Type B pancreatic cell (in vitro differentiated cells): ENCODE measurements around the gene PEAK1. TPM values are rescaled to one million over a fixed set of nuclear protein-coding genes. Genes with fewer than 3 reads are reported as not detected.

Source experiments
- DNase-seq: peaks from one replicate; pipeline ENCODE4 v3.0.0; 2021; ENCODE audit warnings: mixed read lengths; ENCODE audit not compliant: unreplicated experiment; ENCODE audit errors: extremely low spot score
- H3K27ac Mint-ChIP-seq: 2 replicates; pipeline ENCODE4 v1.8.0; 2021; ENCODE audit warnings: mild to moderate bottlenecking, mixed read lengths
- H3K27me3 Mint-ChIP-seq: 2 replicates; pipeline ENCODE4 v1.8.0; 2021; ENCODE audit warnings: mixed read lengths
- H3K36me3 Mint-ChIP-seq: 2 replicates; pipeline ENCODE4 v1.8.0; 2021; ENCODE audit warnings: mixed read lengths
- H3K4me1 Mint-ChIP-seq: one replicate; pipeline ENCODE4 v1.8.0; 2021; ENCODE audit warnings: mixed read lengths; ENCODE audit not compliant: unreplicated experiment
- H3K4me3 Mint-ChIP-seq: 2 replicates; pipeline ENCODE4 v1.8.0; 2021; ENCODE audit warnings: mild to moderate bottlenecking, mixed read lengths
- H3K9me3 Mint-ChIP-seq: 2 replicates; pipeline ENCODE4 v1.8.0; 2021; ENCODE audit warnings: mixed read lengths
- CTCF ChIP-seq: fragments of 200-600 bp; sonication (generic); conservative IDR thresholded peaks from 2 replicates; pipeline ENCODE4 v1.5.0; 2021; ENCODE audit warnings: antibody characterized with exemption, mild to moderate bottlenecking
- total RNA-seq: library from RNA; stranded (reverse); gene quantifications from 2 replicates; pipeline ENCODE4 v1.2.1, GENCODE V29; 2021; ENCODE audit warnings: low replicate concordance

Gene PEAK1
- total RNA-seq, 1 donor from 2014 or later = 35.0 TPM

- no peak for DNase-seq
- no peaks in the 10 kb centered on the region for H3K4me1 Mint-ChIP-seq
- no peaks in the 10 kb centered on the region for H3K27me3 Mint-ChIP-seq
- TF ChIP-seq CTCF = no peak
- no peak overlapping the region for H3K27ac Mint-ChIP-seq
- H3K4me3 Mint-ChIP-seq = no peak overlapping the region
- H3K36me3 Mint-ChIP-seq = peaks cover 2% of the 10 kb centered on the region
- peaks cover 4% of the 10 kb centered on the region for H3K9me3 Mint-ChIP-seq
Measured at GRCh38 chr15:77346245-77347036, 73.5 kb downstream of the PEAK1 start.

- peaks cover 4% of the 10 kb centered on the region for H3K9me3 Mint-ChIP-seq
- H3K27ac Mint-ChIP-seq = no peak overlapping the region
- TF ChIP-seq CTCF = no peak
- H3K4me1 Mint-ChIP-seq = no peaks in the 10 kb centered on the region
- H3K27me3 Mint-ChIP-seq = no peaks in the 10 kb centered on the region
- H3K36me3 Mint-ChIP-seq = peaks cover 6% of the 10 kb centered on the region
- H3K4me3 Mint-ChIP-seq = no peak overlapping the region
- no peak for DNase-seq
Measured at GRCh38 chr15:77342807-77343206, 77.1 kb downstream of the PEAK1 start.

GRCh38 chr15:77340245-77340644 lies 79.7 kb downstream of the PEAK1 start:
- no peaks in the 10 kb centered on the region for H3K4me1 Mint-ChIP-seq
- no peak overlapping the region for H3K4me3 Mint-ChIP-seq
- DNase-seq = no peak
- H3K27ac Mint-ChIP-seq = no peak overlapping the region
- peaks cover 4% of the 10 kb centered on the region for H3K9me3 Mint-ChIP-seq
- no peaks in the 10 kb centered on the region for H3K27me3 Mint-ChIP-seq
- no peak for TF ChIP-seq CTCF
- peaks cover 6% of the 10 kb centered on the region for H3K36me3 Mint-ChIP-seq

- Mint-ChIP-seq H3K27ac (no peak overlapping the region), H3K4me1 (no peaks in the 10 kb centered on the region), H3K4me3 (no peak overlapping the region), H3K9me3 (no peaks in the 10 kb centered on the region), H3K36me3 (peaks cover 4% of the 10 kb centered on the region), H3K27me3 (no peaks in the 10 kb centered on the region)
- no peak for DNase-seq
- TF ChIP-seq CTCF = no peak
Measured at GRCh38 chr15:77336006-77336405, 83.9 kb downstream of the PEAK1 start.

- Mint-ChIP-seq H3K27ac (no peak overlapping the region), H3K27me3 (no peaks in the 10 kb centered on the region), H3K4me1 (no peaks in the 10 kb centered on the region), H3K36me3 (peaks cover 3% of the 10 kb centered on the region), H3K9me3 (no peaks in the 10 kb centered on the region), H3K4me3 (no peak overlapping the region)
- no peak for TF ChIP-seq CTCF
- DNase-seq = no peak
Measured at GRCh38 chr15:77335298-77335697, 84.6 kb downstream of the PEAK1 start.
